GM23338 (cell line): Measurements from ENCODE around the gene SMG7. TPM values are rescaled to one million over a fixed set of nuclear protein-coding genes. Genes with fewer than 3 reads are reported as not detected.

Experiments used
- ATAC-seq: fragments of 200-7000 bp; cut with Tn5 transposase; 3 replicates; pipeline ENCODE4 v1.9.1; 2020
- DNase-seq: peaks from one replicate; pipeline ENCODE4 v3.0.0-alpha.2; 2015; ENCODE audit warnings: low spot score
- H2AFZ ChIP-seq: fragments of 200-600 bp; sonication (generic); 2 replicates; pipeline ENCODE4 v1.8.0; 2016; ENCODE audit warnings: antibody characterized with exemption, mild to moderate bottlenecking, moderate library complexity
- H3F3A ChIP-seq: fragments of 200-600 bp; sonication (generic); replicated peaks from 2 replicates; pipeline ENCODE4 v1.8.0; 2017; ENCODE audit warnings: antibody characterized with exemption, mixed run types, low read depth
- H3K27ac ChIP-seq: fragments of 200-600 bp; sonication (generic); 2 replicates; pipeline ENCODE4 v1.6.1; 2016; ENCODE audit warnings: low read depth
- H3K27me3 ChIP-seq: fragments of 200-600 bp; sonication (generic); 2 replicates; pipeline ENCODE4 v1.8.0; 2016; ENCODE audit warnings: mild to moderate bottlenecking, mixed run types, moderate library complexity; ENCODE audit not compliant: insufficient read depth
- H3K36me3 ChIP-seq: fragments of 200-600 bp; sonication (generic); 2 replicates; pipeline ENCODE4 v1.8.0; 2016; ENCODE audit warnings: mild to moderate bottlenecking; ENCODE audit not compliant: insufficient read depth
- H3K4me1 ChIP-seq: fragments of 200-600 bp; sonication (generic); 2 replicates; pipeline ENCODE4 v1.8.0; 2016; ENCODE audit warnings: mild to moderate bottlenecking, moderate library complexity; ENCODE audit not compliant: insufficient read depth
- H3K4me2 ChIP-seq: fragments of 200-600 bp; sonication (generic); 2 replicates; pipeline ENCODE4 v1.7.1; 2017; ENCODE audit warnings: mixed run types
- H3K4me3 ChIP-seq: fragments of 200-600 bp; sonication (generic); 2 replicates; pipeline ENCODE4 v1.6.1; 2016; ENCODE audit warnings: mixed run types
- H3K79me2 ChIP-seq: fragments of 200-600 bp; sonication (generic); replicated peaks from 2 replicates; pipeline ENCODE4 v1.8.0; 2017; ENCODE audit warnings: mild to moderate bottlenecking; ENCODE audit not compliant: insufficient read depth
- H3K9me2 ChIP-seq: fragments of 200-600 bp; sonication (generic); 2 replicates; pipeline ENCODE4 v1.8.0; 2017; ENCODE audit not compliant: insufficient read depth
- H4K20me1 ChIP-seq: fragments of 200-600 bp; sonication (generic); replicated peaks from 2 replicates; pipeline ENCODE4 v1.8.0; 2017; ENCODE audit warnings: mild to moderate bottlenecking; ENCODE audit not compliant: insufficient read depth
- H3K27ac Mint-ChIP-seq: 2 replicates; pipeline ENCODE4 v1.8.0; 2020; ENCODE audit warnings: inconsistent platforms, mild to moderate bottlenecking, moderate library complexity, mixed read lengths
- H3K27me3 Mint-ChIP-seq: 3 replicates; pipeline ENCODE4 v1.8.0; 2022; ENCODE audit warnings: low read depth, mild to moderate bottlenecking, moderate library complexity, mixed read lengths, inconsistent platforms; ENCODE audit not compliant: insufficient read depth, poor library complexity
- H3K36me3 Mint-ChIP-seq: 3 replicates; pipeline ENCODE4 v1.8.0; 2021; ENCODE audit warnings: low read depth, mild to moderate bottlenecking, inconsistent platforms, moderate library complexity, mixed read lengths
- H3K4me1 Mint-ChIP-seq: 3 replicates; pipeline ENCODE4 v1.8.0; 2020; ENCODE audit warnings: mild to moderate bottlenecking, inconsistent platforms, mixed read lengths
- H3K4me3 Mint-ChIP-seq: 3 replicates; pipeline ENCODE4 v1.8.0; 2021; ENCODE audit warnings: moderate library complexity, mild to moderate bottlenecking, inconsistent platforms, mixed read lengths
- H3K9me3 Mint-ChIP-seq: 3 replicates; pipeline ENCODE4 v1.8.0; 2020; ENCODE audit warnings: moderate library complexity, mild to moderate bottlenecking, inconsistent platforms, mixed read lengths
- CREB1 ChIP-seq: fragments of 250-450 bp; sonication (Bioruptor Pico); IDR thresholded peaks from 2 replicates; pipeline ENCODE4 v1.5.0; 2020; ENCODE audit warnings: low read depth, mild to moderate bottlenecking, moderate library complexity
- EZH2 ChIP-seq: fragments of 200-600 bp; sonication (generic); IDR thresholded peaks from one replicate; pipeline ENCODE4 v1.8.0; 2017; ENCODE audit warnings: antibody characterized with exemption, mild to moderate bottlenecking, low read depth; ENCODE audit not compliant: unreplicated experiment
- EZH2phosphoT487 ChIP-seq: fragments of 200-600 bp; sonication (generic); IDR thresholded peaks from one replicate; pipeline ENCODE4 v1.8.1; 2018; ENCODE audit warnings: antibody characterized with exemption; ENCODE audit not compliant: unreplicated experiment
- JUNB ChIP-seq: IDR thresholded peaks from one replicate; pipeline ENCODE4 v1.6.1; 2016; ENCODE audit warnings: antibody characterized with exemption; ENCODE audit not compliant: unreplicated experiment
- NANOG ChIP-seq: IDR thresholded peaks from 2 replicates; pipeline ENCODE4 v1.6.1; 2016; ENCODE audit warnings: antibody characterized with exemption, borderline replicate concordance
- POLR2AphosphoS5 ChIP-seq: IDR thresholded peaks from 2 replicates; pipeline ENCODE4 v1.6.1; 2016; ENCODE audit warnings: antibody characterized with exemption, low read depth
- STAT1 ChIP-seq: IDR thresholded peaks from one replicate; pipeline ENCODE4 v1.6.1; 2016; ENCODE audit warnings: antibody characterized with exemption; ENCODE audit not compliant: unreplicated experiment
- ZNF114 ChIP-seq: fragments of 250-450 bp; sonication (Bioruptor Pico); IDR thresholded peaks from 2 replicates; pipeline ENCODE4 v1.5.0; 2020; ENCODE audit warnings: mild to moderate bottlenecking, moderate library complexity
- ZNF331 ChIP-seq: fragments of 250-450 bp; sonication (Bioruptor Pico); IDR thresholded peaks from 2 replicates; pipeline ENCODE4 v1.5.0; 2020; ENCODE audit warnings: low read depth, mild to moderate bottlenecking, moderate library complexity
- polyA plus RNA-seq: library from polyadenylated mRNA; unstranded; fragments of >200 nt; fragmentation: Nextera tagmentation; extraction: Ambion mirVana; gene quantifications from 2 replicates; pipeline ENCODE4 v1.2.1, GENCODE V29; 2016
- total RNA-seq: library from RNA; depleted of rRNA; stranded (reverse); fragments of >200 nt; shearing (Covaris generic); gene quantifications from 2 replicates; pipeline ENCODE4 v1.2.3, GENCODE V29; 2014
- TF ChIP-seq, protein P1 (sequence below): fragments of 250-450 bp; sonication (Bioruptor Pico); IDR thresholded peaks from 2 replicates; pipeline ENCODE4 v1.5.0; 2020; ENCODE audit warnings: mild to moderate bottlenecking, moderate library complexity

Gene SMG7
- total and polyA plus RNA-seq, 2 experiments from 2014 or later: 33.0 to 79.4 TPM

DNA sequence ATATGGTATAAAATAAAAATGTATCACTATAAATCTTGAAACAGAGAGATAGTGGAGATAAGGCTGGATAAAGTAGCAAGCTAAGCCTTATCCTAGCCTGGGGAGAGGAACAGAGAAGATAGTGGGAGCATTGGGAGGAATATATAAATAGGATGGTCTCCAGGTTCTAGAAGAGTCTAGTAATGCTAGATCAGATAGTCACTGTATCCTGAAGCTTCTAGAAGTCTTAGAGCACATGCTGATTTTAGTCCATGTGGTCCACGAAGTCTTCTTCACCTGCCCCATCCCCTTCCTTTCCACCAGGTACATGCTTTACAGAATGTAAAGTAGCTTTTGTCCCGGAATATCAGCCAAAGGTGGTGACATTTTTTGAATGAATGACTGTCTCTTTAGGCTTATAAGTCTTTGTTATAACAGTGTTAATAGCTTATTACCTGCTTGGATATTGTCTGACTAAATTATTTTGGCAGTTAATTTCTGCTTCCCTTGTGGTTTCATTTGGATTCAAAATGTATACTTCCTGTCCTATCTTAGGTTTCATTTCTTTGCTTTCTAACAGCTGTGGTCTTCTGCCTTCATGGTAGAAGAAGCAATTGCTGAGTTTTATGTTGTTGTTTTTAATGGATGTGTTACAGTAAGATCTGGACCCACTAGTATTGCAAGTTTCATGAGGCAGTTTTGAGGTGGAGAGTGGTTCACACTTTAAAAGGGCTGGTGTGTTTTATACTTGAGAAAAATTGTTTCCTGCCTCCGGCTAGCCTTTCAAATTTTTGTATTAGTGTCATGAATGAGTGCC lies 5.9 kb downstream of the SMG7 start:
- H3K27me3 Mint-ChIP-seq: peaks cover 5% of the 10 kb centered on the region
- Histone ChIP-seq H2AFZ (no peak overlapping the region), H3K9me2 (no peaks in the 10 kb centered on the region), H4K20me1 (peaks cover 48% of the 10 kb centered on the region), H3K27ac (no peak overlapping the region), H3K4me1 (peaks cover 70% of the 10 kb centered on the region), H3K4me3 (no peak overlapping the region), H3F3A (0 out of 2 replicates have a peak, but pooled peaks cover 4% of the 10 kb centered on the region), H3K27me3 (no peaks in the 10 kb centered on the region), H3K4me2 (no peak overlapping the region), H3K79me2 (peaks cover 98% of the 10 kb centered on the region), H3K36me3 (no peaks in the 10 kb centered on the region)
- TF ChIP-seq, protein P1, sequence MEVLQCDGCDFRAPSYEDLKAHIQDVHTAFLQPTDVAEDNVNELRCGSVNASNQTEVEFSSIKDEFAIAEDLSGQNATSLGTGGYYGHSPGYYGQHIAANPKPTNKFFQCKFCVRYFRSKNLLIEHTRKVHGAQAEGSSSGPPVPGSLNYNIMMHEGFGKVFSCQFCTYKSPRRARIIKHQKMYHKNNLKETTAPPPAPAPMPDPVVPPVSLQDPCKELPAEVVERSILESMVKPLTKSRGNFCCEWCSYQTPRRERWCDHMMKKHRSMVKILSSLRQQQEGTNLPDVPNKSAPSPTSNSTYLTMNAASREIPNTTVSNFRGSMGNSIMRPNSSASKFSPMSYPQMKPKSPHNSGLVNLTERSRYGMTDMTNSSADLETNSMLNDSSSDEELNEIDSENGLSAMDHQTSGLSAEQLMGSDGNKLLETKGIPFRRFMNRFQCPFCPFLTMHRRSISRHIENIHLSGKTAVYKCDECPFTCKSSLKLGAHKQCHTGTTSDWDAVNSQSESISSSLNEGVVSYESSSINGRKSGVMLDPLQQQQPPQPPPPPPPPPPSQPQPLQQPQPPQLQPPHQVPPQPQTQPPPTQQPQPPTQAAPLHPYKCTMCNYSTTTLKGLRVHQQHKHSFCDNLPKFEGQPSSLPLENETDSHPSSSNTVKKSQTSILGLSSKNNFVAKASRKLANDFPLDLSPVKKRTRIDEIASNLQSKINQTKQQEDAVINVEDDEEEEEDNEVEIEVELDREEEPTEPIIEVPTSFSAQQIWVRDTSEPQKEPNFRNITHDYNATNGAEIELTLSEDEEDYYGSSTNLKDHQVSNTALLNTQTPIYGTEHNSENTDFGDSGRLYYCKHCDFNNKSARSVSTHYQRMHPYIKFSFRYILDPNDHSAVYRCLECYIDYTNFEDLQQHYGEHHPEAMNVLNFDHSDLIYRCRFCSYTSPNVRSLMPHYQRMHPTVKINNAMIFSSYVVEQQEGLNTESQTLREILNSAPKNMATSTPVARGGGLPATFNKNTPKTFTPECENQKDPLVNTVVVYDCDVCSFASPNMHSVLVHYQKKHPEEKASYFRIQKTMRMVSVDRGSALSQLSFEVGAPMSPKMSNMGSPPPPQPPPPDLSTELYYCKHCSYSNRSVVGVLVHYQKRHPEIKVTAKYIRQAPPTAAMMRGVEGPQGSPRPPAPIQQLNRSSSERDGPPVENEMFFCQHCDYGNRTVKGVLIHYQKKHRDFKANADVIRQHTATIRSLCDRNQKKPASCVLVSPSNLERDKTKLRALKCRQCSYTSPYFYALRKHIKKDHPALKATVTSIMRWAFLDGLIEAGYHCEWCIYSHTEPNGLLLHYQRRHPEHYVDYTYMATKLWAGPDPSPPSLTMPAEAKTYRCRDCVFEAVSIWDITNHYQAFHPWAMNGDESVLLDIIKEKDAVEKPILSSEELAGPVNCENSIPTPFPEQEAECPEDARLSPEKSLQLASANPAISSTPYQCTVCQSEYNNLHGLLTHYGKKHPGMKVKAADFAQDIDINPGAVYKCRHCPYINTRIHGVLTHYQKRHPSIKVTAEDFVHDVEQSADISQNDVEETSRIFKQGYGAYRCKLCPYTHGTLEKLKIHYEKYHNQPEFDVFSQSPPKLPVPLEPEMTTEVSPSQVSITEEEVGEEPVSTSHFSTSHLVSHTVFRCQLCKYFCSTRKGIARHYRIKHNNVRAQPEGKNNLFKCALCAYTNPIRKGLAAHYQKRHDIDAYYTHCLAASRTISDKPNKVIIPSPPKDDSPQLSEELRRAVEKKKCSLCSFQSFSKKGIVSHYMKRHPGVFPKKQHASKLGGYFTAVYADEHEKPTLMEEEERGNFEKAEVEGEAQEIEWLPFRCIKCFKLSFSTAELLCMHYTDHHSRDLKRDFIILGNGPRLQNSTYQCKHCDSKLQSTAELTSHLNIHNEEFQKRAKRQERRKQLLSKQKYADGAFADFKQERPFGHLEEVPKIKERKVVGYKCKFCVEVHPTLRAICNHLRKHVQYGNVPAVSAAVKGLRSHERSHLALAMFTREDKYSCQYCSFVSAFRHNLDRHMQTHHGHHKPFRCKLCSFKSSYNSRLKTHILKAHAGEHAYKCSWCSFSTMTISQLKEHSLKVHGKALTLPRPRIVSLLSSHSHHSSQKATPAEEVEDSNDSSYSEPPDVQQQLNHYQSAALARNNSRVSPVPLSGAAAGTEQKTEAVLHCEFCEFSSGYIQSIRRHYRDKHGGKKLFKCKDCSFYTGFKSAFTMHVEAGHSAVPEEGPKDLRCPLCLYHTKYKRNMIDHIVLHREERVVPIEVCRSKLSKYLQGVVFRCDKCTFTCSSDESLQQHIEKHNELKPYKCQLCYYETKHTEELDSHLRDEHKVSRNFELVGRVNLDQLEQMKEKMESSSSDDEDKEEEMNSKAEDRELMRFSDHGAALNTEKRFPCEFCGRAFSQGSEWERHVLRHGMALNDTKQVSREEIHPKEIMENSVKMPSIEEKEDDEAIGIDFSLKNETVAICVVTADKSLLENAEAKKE (CRISPR knock-in tag): no peak
- no peak for TF ChIP-seq CREB1
- TF ChIP-seq ZNF114 (CRISPR knock-in tag): no peak
- no peak for TF ChIP-seq EZH2phosphoT487
- no peak for TF ChIP-seq JUNB
- TF ChIP-seq NANOG: no peak
- no peak for TF ChIP-seq STAT1
- no peak for TF ChIP-seq POLR2AphosphoS5
- no peak for TF ChIP-seq ZNF331 (CRISPR knock-in tag)
- TF ChIP-seq EZH2: no peak
- no peaks in the 10 kb centered on the region for H3K9me3 Mint-ChIP-seq
- no peak for ATAC-seq
- H3K36me3 Mint-ChIP-seq: no peaks in the 10 kb centered on the region
- H3K4me1 Mint-ChIP-seq: peaks cover 45% of the 10 kb centered on the region
- DNase-seq: no peak
- no peak overlapping the region for H3K27ac Mint-ChIP-seq
- H3K4me3 Mint-ChIP-seq: no peak overlapping the region
